ENCODE measurements around the gene B3GNT7.

B3GNT7 gene

DNA sequence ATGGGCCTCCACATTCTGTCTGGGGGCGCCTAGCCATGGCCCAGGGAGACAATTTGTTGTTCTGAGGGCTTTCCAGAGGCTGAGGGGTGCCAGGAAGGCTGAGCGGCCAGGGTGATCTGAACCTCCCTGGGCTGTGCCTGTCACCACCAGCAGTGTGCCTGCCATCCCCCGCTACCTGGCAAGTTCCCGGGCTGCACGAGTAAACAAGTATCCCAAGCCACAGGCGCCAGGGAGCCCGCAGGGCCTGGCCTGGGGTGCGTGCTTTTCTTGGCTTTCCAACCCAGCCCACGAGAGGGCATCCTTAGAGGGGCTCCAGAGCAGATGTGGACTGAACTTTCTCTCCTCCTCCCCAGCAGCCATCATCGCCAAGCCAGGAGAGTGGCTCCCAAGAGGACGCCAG, 35.1 kb upstream of the B3GNT7 start:
- Histone ChIP-seq H3K36me3 (ENCODE audit: low read depth) (no peaks in the 10 kb centered on the region), H3K4me3 (ENCODE audit: severe bottlenecking) (no peak overlapping the region), H3K27ac (ENCODE audit: poor library complexity, severe bottlenecking) (no peak overlapping the region), H3K9me3 (ENCODE audit: severe bottlenecking) (no peaks in the 10 kb centered on the region), H3K27me3 (ENCODE audit: insufficient read depth, poor library complexity, severe bottlenecking) (no peaks in the 10 kb centered on the region), H3K4me1 (ENCODE audit: insufficient read depth, poor library complexity, severe bottlenecking) (peaks cover 7% of the 10 kb centered on the region)
- ATAC-seq (ENCODE audit: low read depth) (no peak), DNase-seq (ENCODE audit: low spot score) (no peak)
- TF ChIP-seq, protein P1, sequence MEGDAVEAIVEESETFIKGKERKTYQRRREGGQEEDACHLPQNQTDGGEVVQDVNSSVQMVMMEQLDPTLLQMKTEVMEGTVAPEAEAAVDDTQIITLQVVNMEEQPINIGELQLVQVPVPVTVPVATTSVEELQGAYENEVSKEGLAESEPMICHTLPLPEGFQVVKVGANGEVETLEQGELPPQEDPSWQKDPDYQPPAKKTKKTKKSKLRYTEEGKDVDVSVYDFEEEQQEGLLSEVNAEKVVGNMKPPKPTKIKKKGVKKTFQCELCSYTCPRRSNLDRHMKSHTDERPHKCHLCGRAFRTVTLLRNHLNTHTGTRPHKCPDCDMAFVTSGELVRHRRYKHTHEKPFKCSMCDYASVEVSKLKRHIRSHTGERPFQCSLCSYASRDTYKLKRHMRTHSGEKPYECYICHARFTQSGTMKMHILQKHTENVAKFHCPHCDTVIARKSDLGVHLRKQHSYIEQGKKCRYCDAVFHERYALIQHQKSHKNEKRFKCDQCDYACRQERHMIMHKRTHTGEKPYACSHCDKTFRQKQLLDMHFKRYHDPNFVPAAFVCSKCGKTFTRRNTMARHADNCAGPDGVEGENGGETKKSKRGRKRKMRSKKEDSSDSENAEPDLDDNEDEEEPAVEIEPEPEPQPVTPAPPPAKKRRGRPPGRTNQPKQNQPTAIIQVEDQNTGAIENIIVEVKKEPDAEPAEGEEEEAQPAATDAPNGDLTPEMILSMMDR (IDR thresholded peaks at IDR 0.05; ENCODE audit: poor library complexity, severe bottlenecking) = no peak

DNA sequence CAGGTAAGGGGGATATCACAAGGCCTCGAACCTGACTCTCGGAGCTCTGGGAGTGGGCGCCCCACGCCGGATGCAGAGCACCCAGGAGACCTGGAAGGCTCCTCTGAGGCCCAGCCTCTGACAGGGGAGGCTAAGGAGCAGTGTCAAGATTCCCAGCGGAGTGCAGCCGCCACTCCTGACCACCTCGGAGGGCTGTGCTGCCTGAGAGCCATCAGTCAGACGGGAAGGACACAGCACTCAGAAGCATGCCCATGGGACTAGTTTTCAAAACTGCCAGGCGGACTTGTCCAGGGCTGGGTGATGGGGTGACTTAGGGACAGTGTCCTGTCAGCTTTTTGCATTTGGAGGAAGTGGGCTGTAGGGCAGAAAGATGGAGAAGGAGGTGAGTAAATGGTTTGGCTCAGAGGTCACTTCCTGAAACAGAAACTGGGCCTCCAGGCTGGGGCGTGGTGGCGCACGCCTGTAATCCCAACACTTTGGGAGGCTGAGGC, 34.6 kb upstream of the B3GNT7 start:
- TF ChIP-seq, protein P1 (IDR thresholded peaks at IDR 0.05; ENCODE audit: poor library complexity, severe bottlenecking) = no peak
- Histone ChIP-seq H3K4me1 (ENCODE audit: insufficient read depth, poor library complexity, severe bottlenecking) (peaks cover 8% of the 10 kb centered on the region), H3K27ac (ENCODE audit: poor library complexity, severe bottlenecking) (no peak overlapping the region), H3K4me3 (ENCODE audit: severe bottlenecking) (no peak overlapping the region), H3K27me3 (ENCODE audit: insufficient read depth, poor library complexity, severe bottlenecking) (no peaks in the 10 kb centered on the region), H3K36me3 (ENCODE audit: low read depth) (no peaks in the 10 kb centered on the region), H3K9me3 (ENCODE audit: severe bottlenecking) (no peaks in the 10 kb centered on the region)
- ATAC-seq (ENCODE audit: low read depth) (no peak), DNase-seq (ENCODE audit: low spot score) (no peak)

DNA sequence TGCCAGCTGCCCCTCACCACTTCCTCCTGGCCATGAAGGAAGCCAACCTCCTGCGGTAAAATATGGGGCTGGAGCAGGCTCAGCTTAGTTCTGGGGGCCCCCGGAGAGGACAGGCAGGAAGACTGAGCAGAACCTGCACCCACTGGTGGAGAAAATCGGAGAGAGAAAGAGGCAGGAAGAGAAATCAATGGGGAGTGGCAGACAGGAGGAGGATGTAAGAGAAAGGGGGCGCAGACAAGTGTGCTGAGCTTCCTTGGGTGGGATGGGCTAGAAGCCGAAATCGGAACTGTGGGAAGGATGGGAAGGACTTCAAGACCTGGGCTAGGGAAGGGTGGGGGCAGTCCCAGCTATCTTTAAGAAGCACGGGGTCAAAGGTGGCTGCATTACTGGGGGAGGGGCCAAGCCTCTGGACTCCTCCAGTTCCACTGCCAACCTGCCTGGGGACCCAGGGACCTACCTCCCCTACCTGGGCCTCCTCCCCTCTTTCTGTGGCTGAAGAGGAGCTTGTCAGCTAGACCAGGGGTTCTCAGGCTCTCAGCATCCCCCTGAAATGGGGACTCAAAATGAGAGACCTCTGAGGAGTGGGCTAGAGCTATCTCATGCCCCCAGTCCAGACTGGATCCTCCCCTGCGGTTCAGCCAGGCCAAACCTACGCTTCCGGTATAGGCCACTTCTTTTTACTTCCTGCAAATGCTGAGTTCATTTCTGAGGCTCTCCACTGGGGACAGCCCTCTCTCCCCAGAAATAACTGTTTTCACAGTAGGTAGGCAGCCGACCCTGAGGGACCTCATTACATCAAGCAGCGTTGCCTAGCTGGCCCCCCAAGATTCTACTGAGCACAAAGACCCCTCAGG, 33.6 kb upstream of the B3GNT7 start:
- no peak overlapping the region for H3K4me3 ChIP-seq (ENCODE audit: severe bottlenecking)
- TF ChIP-seq, protein P1 (IDR thresholded peaks at IDR 0.05; ENCODE audit: poor library complexity, severe bottlenecking) = no peak

DNA sequence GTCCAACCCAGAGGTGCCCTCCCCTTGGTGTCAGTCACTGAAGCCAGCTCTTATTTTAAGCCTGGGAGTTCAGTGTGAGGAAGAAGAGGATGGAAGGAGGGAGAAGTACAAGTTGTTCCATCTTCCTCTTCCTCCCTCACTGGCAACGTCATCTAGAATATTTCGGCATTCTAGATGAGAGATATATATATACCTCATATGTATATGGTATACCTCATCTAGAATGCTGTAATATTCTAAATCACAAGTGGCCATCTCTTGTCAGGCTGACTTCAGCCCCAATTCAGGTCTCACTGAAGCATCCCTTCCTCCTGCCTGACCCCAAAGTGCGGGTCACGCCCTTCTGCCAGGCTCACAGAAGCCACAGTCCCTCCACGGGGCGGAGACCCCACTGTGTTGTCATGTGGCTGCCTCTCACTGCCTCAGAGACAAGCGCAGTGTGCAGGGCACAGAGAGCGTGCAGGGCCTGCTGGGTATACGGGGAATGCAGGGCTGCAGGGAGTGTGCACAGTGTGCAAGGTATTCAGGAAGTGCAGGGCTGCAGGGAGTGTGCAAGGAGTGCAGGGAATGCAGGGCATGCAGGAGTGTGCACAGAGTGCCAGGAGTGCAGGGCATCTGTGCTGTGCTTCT, 32.8 kb upstream of the B3GNT7 start:
- no peaks in the 10 kb centered on the region for H3K27me3 ChIP-seq (ENCODE audit: insufficient read depth, poor library complexity, severe bottlenecking)
- peaks cover 8% of the 10 kb centered on the region for H3K4me1 ChIP-seq (ENCODE audit: insufficient read depth, poor library complexity, severe bottlenecking)
- no peaks in the 10 kb centered on the region for H3K9me3 ChIP-seq (ENCODE audit: severe bottlenecking)
- no peak overlapping the region for H3K27ac ChIP-seq (ENCODE audit: poor library complexity, severe bottlenecking)
- ATAC-seq (ENCODE audit: low read depth) = no peak
- no peak overlapping the region for H3K4me3 ChIP-seq (ENCODE audit: severe bottlenecking)
- peak; percentile 36 for DNase-seq (ENCODE audit: low spot score)
- TF ChIP-seq, protein P1 (IDR thresholded peaks at IDR 0.05; ENCODE audit: poor library complexity, severe bottlenecking) = no peak
- no peaks in the 10 kb centered on the region for H3K36me3 ChIP-seq (ENCODE audit: low read depth)

More for the DNA sequence above, 33.6 kb upstream of the B3GNT7 start:
- Histone ChIP-seq H3K36me3 (ENCODE audit: low read depth) (no peaks in the 10 kb centered on the region), H3K4me1 (ENCODE audit: insufficient read depth, poor library complexity, severe bottlenecking) (peaks cover 8% of the 10 kb centered on the region), H3K27me3 (ENCODE audit: insufficient read depth, poor library complexity, severe bottlenecking) (no peaks in the 10 kb centered on the region), H3K27ac (ENCODE audit: poor library complexity, severe bottlenecking) (no peak overlapping the region), H3K9me3 (ENCODE audit: severe bottlenecking) (no peaks in the 10 kb centered on the region)
- DNase-seq (ENCODE audit: low spot score) (no peak), ATAC-seq (ENCODE audit: low read depth) (no peak)
